GM12891 (cell line): ENCODE data around the gene CEP57L1.
"Not testable (repeated sequence)": the region's sequence is repeated elsewhere in the genome, so short reads cannot be mapped to it uniquely, and the experiment has no call there.

Experiments used
- DNase-seq: peaks from one replicate; pipeline ENCODE4 v3.0.0; 2011; ENCODE audit warnings: low spot score; ENCODE audit not compliant: insufficient read length
- FAIRE-seq: peaks from 2 replicates; lab custom pipeline; 2011; peaks lifted over from hg19 to GRCh38; lab: Jason Lieb, UNC
- PAX5 ChIP-seq: IDR thresholded peaks from 2 replicates; pipeline ENCODE4 v1.6.1; 2011; ENCODE audit warnings: low read length, moderate library complexity, mild to moderate bottlenecking; ENCODE audit not compliant: insufficient read depth, severe bottlenecking
- POLR2A ChIP-seq: IDR thresholded peaks from 2 replicates; pipeline ENCODE4 v1.6.1; 2011; ENCODE audit warnings: low read depth, low read length, control low read depth
- POLR2AphosphoS5 ChIP-seq: IDR thresholded peaks from 2 replicates; pipeline ENCODE4 v1.6.1; 2011; ENCODE audit warnings: low read depth, low read length, control low read depth
- POU2F2 ChIP-seq: IDR thresholded peaks from 2 replicates; pipeline ENCODE4 v1.6.1; 2011; ENCODE audit warnings: low read depth, mild to moderate bottlenecking, control low read depth, low read length, moderate library complexity
- SPI1 ChIP-seq: IDR thresholded peaks from 2 replicates; pipeline ENCODE4 v1.6.1; 2011; ENCODE audit warnings: low read depth, low read length, control low read depth
- TAF1 ChIP-seq: IDR thresholded peaks from 2 replicates; pipeline ENCODE4 v1.6.1; 2011; ENCODE audit warnings: low read depth, low read length, control low read depth

Gene CEP57L1

GRCh38 chr6:109097661-109098060, 2.4 kb downstream of the CEP57L1 start:
- no peak for DNase-seq
- TF ChIP-seq SPI1 (no peak), POLR2AphosphoS5 (no peak), POLR2A (no peak), TAF1 (no peak), PAX5 (no peak), POU2F2 (no peak)
- no peak for FAIRE-seq

- FAIRE-seq (no peak), DNase-seq (no peak)
These were observed 7.5 kb downstream of the CEP57L1 start for GRCh38 chr6:109102762-109103161.

DNA sequence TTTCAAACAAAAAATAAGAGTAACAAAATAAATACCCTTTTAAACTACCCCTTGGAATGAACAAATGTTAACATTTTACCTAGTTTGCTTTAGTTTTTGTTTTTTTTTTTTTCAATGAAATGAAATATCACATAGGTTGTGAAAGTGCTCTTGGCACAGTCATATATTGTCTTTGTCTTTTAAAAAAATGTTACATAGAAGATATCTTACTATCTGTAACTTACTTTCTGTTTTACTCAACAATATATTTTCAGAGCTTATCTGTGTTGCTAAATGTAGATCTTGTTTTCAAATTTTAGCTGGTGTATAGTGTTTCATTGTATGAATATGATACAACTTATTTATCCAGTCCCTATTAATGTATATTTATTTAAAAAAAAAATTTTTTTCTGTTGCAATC, 8.6 kb downstream of the CEP57L1 start:
- no peak for FAIRE-seq
- no peak for TF ChIP-seq POU2F2
- no peak for TF ChIP-seq PAX5
- TF ChIP-seq SPI1 = no peak
- TF ChIP-seq POLR2A = no peak
- no peak for TF ChIP-seq TAF1
- no peak for TF ChIP-seq POLR2AphosphoS5
- no peak for DNase-seq

More at GRCh38 chr6:109102762-109103161, 7.5 kb downstream of the CEP57L1 start:
- TF ChIP-seq POLR2AphosphoS5 (no peak), PAX5 (no peak), POU2F2 (no peak), POLR2A (no peak), TAF1 (no peak), SPI1 (no peak)

DNA sequence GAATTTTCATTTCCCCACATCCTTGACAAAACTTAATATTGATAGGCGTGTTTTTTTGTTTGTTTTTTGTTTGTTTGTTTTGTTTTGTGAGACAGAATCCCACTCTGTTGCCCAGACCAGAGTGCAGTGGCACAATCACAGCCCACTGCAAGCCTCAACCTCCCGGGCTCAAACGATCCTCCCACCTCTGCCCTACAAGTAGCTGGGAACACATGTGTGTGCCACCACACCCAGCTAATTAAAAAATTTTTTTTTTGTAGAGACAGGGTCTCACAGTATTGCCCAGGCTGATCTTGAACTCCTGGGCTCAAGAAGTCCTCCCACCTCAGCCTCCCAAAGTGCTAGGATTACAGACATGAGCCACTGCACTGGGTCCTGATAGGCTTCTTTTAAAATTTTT, 9.2 kb downstream of the CEP57L1 start:
- TF ChIP-seq PAX5 (no peak), POLR2A (no peak), SPI1 (no peak), TAF1 (no peak), POLR2AphosphoS5 (no peak), POU2F2 (no peak)
- FAIRE-seq = no peak
- no peak for DNase-seq

DNA sequence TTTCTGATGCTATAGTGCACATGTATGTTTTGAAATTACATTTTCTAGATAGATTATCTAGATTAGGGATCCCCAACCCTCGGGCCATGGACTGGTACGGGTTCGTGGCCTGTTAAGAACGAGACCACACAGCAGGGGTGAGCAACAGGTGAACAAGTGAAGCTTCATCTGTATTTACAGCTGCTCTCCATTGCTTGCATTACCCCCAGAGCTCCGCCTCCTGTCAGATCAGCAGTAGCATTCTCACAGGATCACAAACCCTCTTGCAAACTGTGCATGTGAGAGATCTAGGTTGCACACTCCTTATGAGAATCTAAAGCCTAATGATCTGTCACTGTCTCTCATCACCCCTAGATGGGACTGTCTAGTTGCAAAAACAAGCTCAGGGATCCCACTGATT, 10.4 kb downstream of the CEP57L1 start:
- TF ChIP-seq POLR2A (no peak), PAX5 (no peak), POLR2AphosphoS5 (no peak), POU2F2 (no peak), SPI1 (no peak), TAF1 (no peak)
- DNase-seq (no peak), FAIRE-seq (no peak)

DNA sequence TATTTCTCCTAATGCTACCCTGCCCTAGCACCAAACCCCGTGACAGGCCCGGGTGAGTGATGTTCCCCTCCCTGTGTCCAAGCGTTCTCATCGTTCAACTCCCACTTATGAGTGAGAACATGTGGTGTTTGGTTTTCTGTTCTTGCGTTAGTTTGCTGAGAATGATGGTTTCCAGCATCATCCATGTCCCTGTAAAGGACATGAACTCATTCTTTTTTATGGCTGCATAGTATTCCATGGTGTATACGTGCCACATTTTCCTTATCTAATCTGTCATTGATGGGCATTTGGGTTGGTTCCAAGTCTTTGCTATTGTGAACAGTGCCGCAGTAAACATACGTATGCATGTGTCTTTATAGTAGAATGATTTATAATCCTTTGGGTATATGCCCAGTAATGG, 14.4 kb downstream of the CEP57L1 start:
- FAIRE-seq, DNase-seq: not testable (repeated sequence)

DNA sequence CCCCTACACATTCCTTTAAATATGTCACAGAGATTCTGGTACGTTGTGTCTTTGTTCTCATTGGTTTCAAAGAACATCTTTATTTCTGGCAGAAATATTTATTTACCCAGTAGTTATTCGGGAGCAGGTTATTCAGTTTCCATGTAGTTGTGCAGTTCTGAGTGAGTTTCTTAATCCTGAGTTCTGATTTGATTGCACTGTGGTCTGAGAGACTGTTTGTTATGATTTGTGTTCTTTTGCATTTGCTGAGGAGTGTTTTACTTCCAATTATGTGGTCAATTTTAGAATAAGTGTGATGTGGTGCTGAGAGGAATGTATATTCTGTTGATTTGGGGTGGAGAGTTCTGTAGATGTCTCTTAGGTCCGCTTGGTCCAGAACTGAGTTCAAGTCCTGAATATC, 17.4 kb downstream of the CEP57L1 start:
- not testable (repeated sequence) for FAIRE-seq

DNA sequence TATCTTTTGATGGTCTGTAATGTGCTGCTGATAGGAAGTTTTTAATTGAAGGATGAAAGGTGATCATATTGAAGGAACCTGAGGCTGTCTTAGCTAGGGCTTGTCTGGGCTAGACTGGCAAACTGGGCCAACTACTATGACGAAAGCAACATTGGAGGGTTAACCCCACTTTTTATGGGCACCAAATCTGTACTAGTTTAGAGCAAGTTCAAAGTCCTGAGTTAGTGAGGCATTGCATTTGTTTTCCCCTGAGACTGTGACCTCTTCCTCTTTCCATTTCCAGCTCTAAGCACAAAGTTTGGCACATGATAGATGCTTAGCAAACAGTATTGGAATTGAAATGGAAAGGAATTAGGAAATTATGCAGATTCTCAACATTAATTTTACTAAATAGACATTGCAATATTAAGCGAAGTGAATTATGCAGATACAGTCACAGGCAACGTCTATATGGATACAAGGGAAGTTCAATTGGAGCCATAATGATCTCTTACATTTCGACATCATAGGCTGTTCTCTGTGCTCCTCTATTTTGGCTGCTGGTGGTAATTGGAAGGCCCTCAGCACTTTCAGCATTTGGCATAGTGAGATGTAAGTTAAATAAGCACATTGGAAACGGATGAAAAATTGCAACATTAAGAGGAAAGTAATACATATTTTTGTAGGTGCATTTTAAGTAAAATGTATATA, 22.2 kb downstream of the CEP57L1 start:
- FAIRE-seq (peak; percentile 88), DNase-seq (no peak)
- TF ChIP-seq SPI1 = peak; percentile 90
- no peak for TF ChIP-seq POLR2AphosphoS5

More for the DNA sequence above, 17.4 kb downstream of the CEP57L1 start:
- DNase-seq = not testable (repeated sequence)

GRCh38 chr6:109118337-109118736, 23.0 kb downstream of the CEP57L1 start:
- TF ChIP-seq SPI1 = no peak
- TF ChIP-seq POLR2AphosphoS5 = no peak
- TF ChIP-seq POLR2A = no peak
- no peak for TF ChIP-seq POU2F2
- TF ChIP-seq PAX5 = no peak
- no peak for TF ChIP-seq TAF1
- peak; percentile 5 for FAIRE-seq
- DNase-seq = no peak

GRCh38 chr6:109118871-109119354, 23.6 kb downstream of the CEP57L1 start:
- FAIRE-seq (no peak), DNase-seq (no peak)
- TF ChIP-seq POLR2AphosphoS5 (no peak), TAF1 (no peak), POU2F2 (no peak), SPI1 (no peak), POLR2A (no peak), PAX5 (no peak)
